ENCODE data around the gene RPP25. TPM values are rescaled to one million over a fixed set of nuclear protein-coding genes. Genes with fewer than 3 reads are reported as not detected.

The RPP25 gene
- total RNA-seq, 1 donor from 2014 or later: 4.3 TPM

DNA sequence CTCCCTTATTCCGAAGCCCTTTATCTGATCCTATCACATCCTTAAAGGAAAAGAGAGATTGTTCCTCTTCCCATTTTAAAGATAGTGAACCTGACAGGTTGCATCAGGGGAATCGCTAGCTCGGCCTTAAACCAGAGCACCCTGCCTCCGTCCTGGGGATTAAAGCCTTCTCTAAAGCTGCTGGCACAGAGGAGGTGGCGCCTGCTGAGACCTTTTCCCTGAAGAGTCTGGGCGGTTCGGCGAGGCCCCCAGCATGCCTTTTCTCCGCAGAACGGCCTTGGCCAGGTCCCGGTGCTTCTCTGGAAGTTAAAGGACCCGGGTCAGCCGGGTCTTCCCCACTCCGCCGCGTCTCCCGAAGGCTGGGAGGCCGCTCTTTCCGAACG is 50.5 kb downstream of the RPP25 start:
- POLR2A ChIA-PET: interaction anchor here (0.6 to 3.1 kb wide), 19 partner anchors 10 to 290 kb away, joined by 3 to 17 read pairs (median 6); partner anchors contain the start of genes CLK3, COX5A, MPI and PPCDC
- H3K4me3 Mint-ChIP-seq: peak overlapping the region; percentile 98
- no peaks in the 10 kb centered on the region for H3K27me3 Mint-ChIP-seq
- peaks cover 36% of the 10 kb centered on the region for H3K36me3 Mint-ChIP-seq (ENCODE audit: low read depth)
- intact Hi-C loops (cut with micrococcal nuclease): loop anchor here (1.0 to 2.0 kb wide), 4 partner anchors 15 to 63 kb away; partner anchors contain the start of genes COX5A, MPI, SCAMP2 and ULK3
- H3K27ac Mint-ChIP-seq: peak overlapping the region; percentile 44
- TF ChIP-seq, protein P1, sequence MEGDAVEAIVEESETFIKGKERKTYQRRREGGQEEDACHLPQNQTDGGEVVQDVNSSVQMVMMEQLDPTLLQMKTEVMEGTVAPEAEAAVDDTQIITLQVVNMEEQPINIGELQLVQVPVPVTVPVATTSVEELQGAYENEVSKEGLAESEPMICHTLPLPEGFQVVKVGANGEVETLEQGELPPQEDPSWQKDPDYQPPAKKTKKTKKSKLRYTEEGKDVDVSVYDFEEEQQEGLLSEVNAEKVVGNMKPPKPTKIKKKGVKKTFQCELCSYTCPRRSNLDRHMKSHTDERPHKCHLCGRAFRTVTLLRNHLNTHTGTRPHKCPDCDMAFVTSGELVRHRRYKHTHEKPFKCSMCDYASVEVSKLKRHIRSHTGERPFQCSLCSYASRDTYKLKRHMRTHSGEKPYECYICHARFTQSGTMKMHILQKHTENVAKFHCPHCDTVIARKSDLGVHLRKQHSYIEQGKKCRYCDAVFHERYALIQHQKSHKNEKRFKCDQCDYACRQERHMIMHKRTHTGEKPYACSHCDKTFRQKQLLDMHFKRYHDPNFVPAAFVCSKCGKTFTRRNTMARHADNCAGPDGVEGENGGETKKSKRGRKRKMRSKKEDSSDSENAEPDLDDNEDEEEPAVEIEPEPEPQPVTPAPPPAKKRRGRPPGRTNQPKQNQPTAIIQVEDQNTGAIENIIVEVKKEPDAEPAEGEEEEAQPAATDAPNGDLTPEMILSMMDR (IDR thresholded peaks at IDR 0.05): no peak
- ATAC-seq (ENCODE audit: low read depth): peak; percentile 16
- peaks cover 45% of the 10 kb centered on the region for H3K4me1 Mint-ChIP-seq
- no peak for DNase-seq
- H3K9me3 Mint-ChIP-seq: no peaks in the 10 kb centered on the region
- CTCF ChIA-PET: interaction anchor here (0.6 to 1.7 kb wide), 8 partner anchors 8 to 272 kb away, joined by 3 to 8 read pairs (median 3); partner anchors contain the start of gene ULK3

Other genes with a start within 250 kb of the RPP25 start
- 0.49 and 1.3 TPM in 2 replicates for gene CYP1A1, start 231.2 kb downstream of the RPP25 start, total RNA-seq
- gene CYP1A2, start 207.9 kb downstream of the RPP25 start, total RNA-seq: 0.16 TPM in 1 of 2 replicates, not detected in the other
- gene CSK, start 174.7 kb downstream of the RPP25 start, total RNA-seq: 540 and 557 TPM in 2 replicates
- gene LMAN1L, start 143.9 kb downstream of the RPP25 start, total RNA-seq: 1.0 and 2.2 TPM in 2 replicates
- gene CPLX3, start 130.1 kb downstream of the RPP25 start, total RNA-seq: 0.20 and 0.22 TPM in 2 replicates
- gene ULK3, start 113.6 kb downstream of the RPP25 start, total RNA-seq: 43.6 and 52.1 TPM in 2 replicates
- 112 and 129 TPM in 2 replicates for gene SCAMP2, start 83.4 kb downstream of the RPP25 start, total RNA-seq
- gene MPI, start 66.7 kb downstream of the RPP25 start, total RNA-seq: 33.1 and 40.2 TPM in 2 replicates
- 76.0 and 90.4 TPM in 2 replicates for gene FAM219B, start 49.9 kb downstream of the RPP25 start, total RNA-seq
- 150 and 159 TPM in 2 replicates for gene COX5A, start 18.7 kb downstream of the RPP25 start, total RNA-seq
- 0.44 and 0.62 TPM in 2 replicates for gene SCAMP5, start 38.8 kb upstream of the RPP25 start, total RNA-seq
- 13.5 and 16.6 TPM in 2 replicates for gene PPCDC, start 66.8 kb upstream of the RPP25 start, total RNA-seq
- gene C15orf39, start 245.1 kb upstream of the RPP25 start, total RNA-seq: 59.6 and 73.2 TPM in 2 replicates